Measurements from ENCODE around the gene MEF2B.

The MEF2B gene

DNA sequence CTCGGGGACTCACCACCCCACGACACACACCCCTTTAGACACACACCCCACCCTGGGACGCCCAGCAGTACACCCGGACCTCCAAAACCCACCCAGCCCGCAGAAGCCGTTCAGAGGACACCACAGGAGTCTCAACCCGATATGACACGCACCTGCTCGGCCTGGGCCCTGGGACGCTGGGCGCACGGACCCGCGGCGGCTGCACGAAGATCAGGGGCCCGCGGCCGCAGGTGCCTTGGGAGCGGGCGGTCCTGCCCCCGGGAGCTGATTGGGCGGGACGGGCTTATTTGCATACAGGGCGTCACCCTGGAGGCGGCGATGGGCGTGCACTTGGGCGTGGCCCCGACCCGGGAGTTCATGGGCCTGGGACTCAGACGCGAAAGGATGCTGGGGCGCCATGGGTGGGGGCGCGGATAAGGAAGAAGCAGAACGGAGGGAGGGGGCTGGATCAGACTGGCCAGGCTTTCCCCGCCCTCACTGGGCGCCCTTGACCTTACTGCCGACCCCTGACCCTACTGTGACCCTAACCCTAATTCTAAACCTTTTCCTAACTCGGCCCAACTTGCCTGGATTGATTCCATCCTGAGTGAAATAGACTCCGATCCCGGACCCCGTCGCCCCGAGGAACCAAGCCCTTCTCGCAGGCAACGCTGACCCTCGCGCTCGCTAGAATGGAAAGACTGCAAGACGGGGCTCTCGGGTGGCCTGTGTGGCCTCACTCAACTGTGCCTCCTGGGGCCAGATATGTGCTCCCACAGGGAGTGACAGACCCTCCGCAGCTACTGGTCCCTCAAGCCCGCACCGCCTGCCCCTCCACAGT lies at the start of gene MEF2B:
Gene MEF2B, minus strand, starts transcription at position 211 of the 820 bp plus-strand sequence. CDS start 19,528 bp downstream, outside the sequence.
- peak; percentile 80 for DNase-seq (ENCODE audit: low spot score)

DNA sequence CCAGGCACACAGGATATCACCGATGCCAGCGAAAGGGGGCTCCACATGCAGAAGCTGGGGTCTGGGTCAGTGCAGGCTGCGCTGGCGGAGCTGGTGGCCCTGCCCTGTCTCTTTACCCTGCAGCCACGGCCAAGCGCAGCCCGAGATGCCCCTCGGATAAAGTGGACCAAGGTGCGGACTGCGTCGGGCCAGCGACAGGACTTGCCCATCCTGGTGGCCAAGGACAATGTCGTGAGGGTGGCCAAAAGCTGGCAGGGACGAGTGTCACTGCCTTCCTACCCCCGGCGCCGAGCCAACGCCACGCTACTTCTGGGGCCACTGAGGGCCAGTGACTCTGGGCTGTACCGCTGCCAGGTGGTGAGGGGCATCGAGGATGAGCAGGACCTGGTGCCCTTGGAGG lies 48.8 kb upstream of the MEF2B start:
- DNase-seq (ENCODE audit: low spot score) = no peak

DNA sequence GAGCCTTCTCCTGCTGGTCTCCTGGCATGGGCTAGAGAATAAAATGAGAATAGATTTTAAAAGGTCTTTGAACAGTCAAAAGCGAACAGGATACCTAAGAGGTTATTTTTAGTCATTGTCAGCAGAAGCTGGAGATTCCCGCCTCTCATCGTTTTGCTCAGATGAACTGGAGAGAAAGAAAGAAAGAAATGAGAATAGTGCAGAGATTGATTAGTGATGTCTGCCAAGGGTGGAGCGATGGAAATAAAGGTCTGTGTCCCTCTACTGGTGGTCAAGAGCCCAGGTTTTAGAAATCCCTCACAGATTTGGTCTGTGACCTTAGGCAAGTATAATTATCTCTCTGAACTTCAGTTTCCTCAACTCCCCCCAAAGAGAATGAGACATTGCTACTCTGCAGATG lies 47.0 kb upstream of the MEF2B start:
- peak; percentile 66 for DNase-seq (ENCODE audit: low spot score)

DNA sequence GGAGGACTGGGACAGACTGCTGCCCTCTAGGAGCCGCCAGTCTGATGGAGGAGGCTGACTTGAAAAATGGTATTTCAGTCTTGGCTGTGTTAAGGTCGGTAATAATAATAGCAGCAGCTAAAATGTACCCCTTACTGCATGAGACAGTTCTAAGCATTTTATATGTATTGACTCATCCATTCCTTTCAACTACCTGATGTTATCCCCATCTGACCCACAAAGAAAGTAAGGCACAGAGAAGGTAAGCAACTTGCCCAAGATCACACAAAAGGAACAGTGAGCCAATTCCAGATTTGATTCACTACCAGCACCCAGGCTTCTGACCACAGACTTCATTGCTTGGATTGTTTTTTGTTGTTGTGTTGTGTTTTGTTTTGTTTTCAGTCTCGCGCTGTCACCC lies 45.7 kb upstream of the MEF2B start:
- no peak for DNase-seq (ENCODE audit: low spot score)

DNA sequence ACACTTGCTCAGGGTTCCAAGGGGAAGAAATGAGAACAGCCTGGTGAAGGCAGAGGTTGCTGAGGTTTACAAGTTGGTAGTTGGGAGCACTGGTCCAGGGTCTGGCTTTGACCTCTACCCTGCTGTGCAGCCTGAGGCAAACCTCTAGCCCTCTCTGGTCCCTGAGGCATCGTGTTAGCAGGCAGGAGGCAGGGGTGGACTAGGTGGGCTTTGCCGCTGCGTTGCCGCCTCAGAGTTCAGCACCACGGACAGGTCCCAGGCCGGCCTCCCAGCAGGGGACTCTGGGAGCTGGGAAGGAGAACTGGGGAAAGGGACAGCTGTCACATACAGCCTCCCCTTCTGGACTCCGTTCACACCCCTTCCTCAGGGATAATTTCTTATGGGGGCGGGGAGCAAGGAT lies 44.8 kb upstream of the MEF2B start:
- peak; percentile 63 for DNase-seq (ENCODE audit: low spot score)

DNA sequence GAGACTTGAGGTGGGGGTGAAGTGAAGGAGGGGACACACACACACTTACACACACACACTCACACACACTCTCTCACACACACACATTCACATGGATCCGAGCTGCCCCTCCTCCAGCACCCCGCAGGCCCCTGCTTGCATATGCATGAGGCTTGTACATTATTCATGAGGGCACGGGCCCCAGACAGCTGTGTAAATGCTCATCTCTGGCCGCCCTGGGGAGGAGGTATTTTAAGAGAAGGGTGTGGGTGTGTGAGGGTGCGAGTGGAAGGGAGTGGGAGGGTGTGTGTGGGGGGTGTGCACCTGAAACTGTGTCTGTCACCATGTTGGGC lies 44.1 kb upstream of the MEF2B start:
- no peak for DNase-seq (ENCODE audit: low spot score)

DNA sequence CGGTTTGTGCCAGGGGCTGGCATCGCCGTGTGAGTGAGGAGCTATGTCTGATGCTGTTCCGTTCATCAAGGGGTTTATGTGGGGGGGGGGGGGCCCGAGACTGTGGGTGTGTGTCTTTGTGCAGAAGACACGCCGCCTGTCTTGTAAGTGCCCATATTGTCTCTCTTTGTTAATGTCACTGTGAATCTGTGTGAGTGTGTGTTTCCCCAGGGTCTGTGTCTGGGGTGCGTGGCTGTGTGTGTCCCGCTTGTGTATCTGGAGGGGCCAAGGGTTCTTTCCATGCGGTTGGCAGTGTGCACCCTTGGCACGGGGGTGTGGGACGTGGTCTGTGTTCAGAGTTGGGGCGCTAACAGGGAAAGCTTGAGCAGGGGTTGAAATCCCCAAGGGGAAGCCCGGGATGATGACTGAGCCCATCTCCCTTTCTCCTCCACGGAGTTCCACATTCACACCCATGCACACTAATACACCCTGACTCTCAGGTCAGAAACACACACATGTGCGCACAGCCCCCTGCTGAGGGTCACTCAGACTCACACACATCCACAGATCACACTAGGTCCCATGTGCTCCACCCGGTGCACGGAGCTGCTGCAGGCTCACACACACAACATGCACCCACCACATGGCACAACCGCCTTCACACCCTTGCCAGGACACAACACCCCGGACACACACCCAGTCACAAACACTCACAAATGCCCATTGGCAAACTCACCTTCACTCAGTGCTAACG lies 43.5 kb upstream of the MEF2B start:
- DNase-seq (ENCODE audit: low spot score) = no peak

DNA sequence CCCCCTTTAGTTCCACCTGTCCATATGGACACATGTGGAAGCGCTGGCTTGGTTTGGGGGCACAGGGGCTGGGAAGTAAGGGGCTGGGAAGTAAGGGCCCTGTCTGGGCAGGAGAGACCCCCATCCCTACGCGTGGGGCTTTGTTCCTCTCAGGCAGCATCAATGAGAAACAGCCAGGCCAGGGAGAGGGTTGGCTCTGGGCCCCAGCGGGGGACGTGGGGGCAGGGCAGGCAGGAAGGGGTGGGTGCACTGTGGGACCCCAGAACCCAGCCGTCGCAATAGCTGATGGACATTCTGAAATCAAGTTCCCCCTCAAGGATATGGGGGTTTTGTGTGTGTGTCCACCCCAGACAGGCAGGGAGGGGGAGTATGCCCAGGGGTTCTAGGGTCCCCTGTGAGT lies 42.9 kb upstream of the MEF2B start:
- DNase-seq (ENCODE audit: low spot score) = no peak

DNA sequence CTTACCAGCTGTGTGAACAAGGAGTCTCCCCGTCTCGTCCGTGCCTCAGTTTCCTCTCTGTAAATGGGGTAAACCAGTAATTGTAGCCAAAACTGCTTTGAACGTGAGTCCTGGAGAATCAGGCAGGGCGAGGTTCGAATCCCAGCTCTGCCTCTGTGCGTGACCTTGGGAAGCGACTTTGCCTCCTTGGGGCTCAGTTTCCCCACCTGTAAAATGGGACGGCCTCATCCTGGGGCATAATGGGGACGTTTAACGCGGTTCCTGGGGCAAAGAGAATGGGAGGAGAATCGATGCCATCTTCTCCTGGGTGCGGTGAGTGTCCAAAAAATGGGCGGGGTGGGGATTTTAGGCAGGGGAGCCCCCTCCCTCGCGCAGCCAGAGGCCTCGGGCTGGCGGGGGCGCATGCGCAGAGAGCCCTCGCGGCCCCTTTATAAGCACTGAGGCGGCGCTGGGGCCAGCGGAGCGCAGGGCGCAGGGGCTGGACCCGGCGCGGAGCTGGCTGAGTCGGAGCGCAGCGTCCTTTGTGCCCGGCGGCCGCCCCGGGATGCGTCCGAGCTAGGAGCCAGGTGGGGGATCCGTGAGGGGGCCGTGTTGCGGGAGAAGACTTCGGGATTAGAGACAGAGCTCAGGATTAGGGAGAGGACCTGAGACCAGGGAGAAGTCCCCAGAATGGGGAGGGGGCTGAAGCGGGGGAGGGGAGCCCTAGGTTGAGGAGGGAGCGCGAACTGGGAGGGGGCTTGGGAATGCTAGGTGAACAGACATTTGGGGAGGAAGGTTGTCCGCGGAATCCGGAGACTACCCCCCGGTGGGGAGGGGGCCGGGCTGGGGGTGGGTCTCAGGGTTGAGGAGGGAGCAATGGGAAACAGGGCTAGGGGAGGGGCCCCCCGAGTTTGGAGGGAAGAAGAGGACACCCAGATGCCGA lies 41.7 kb upstream of the MEF2B start, which contains the start of gene NCAN:
Gene NCAN, plus strand, starts transcription at position 460 of the 922 bp plus-strand sequence. CDS start 4,996 bp downstream, outside the sequence.
- no peak for DNase-seq (ENCODE audit: low spot score)

DNA sequence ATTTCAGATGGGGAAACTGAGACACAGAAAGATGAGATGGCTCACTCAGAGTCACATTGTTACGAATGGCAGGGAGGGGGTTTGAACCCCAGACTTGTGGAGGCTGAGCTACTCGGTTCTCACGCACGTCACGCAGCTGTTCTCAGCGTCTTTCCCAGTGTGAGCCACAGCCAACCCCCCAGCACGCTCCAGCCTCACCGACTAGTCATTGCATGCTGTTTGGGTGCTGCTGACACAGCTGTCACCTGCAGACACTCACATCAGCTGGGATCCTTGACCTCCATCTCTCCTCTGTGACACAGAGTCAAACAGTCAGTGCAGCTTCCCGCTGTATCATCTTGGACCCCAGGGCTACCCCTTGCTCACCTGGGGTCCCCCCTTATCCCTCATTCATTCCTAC lies 39.3 kb upstream of the MEF2B start:
- DNase-seq (ENCODE audit: low spot score) = peak; percentile 56

DNA sequence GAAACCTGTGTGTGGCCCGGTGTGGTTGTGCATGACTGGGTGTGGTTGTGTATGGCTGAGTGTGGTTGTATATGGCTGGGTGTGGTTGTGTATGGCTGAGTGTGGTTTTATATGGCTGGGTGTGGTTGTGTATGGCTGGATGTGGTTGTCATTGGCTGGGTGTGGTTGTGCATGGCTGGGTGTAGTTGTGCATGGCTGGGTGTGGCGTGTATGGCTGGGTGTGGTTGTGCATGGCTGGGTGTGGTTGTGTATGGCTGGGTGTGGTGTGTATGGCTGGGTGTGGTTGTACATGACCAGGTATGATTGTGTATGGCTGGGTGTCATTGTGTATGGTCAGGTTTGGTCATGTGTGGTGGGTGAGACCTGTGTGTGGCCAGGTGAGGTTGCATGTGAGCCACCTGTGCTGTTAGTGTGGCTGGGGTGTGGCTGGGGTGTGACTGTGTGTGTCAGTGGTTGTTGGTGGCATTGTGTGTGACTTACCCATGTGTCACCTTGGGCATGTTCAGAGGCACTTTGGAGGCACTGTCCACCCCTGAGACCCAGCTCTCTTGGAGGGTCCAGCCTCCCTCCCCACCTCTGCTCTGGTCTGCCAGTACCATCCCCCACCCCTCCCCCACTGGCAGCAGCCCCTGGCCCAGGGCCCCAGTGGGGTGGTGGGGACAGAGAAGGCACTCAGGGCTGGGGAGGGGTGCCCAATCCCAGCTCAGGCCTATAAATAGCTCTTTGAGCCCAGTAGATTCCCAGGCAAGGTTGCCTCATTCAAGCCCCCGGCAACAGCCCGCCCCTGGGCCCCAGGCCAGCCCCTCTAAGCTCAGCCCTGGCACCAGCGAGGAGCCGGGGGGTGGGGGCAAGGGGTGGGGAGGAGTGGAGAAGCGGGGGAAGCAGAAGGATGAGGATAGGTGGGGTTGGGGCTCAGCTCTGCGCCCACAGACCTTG lies 37.8 kb upstream of the MEF2B start:
- DNase-seq (ENCODE audit: low spot score) = no peak

DNA sequence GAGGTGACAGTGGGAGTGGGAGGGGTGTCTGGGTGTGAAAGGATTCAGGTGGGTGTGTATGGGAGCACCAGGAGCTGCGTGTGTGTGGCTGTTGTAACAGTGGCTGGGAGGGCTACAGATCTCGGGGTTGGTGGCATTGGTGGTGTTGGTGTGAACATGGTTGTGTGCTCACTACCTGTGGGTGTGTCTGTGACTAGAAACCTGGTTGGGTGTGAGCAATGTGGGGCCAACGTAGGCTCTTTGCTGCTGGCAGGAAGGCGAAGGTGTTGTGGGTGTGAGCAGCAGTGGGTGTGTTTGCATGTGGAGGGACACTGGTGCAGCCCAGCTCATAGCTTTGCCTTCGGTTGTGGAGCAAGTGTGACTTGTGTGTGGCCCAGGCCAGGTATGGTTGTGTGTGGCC lies 36.9 kb upstream of the MEF2B start:
- DNase-seq (ENCODE audit: low spot score) = no peak

DNA sequence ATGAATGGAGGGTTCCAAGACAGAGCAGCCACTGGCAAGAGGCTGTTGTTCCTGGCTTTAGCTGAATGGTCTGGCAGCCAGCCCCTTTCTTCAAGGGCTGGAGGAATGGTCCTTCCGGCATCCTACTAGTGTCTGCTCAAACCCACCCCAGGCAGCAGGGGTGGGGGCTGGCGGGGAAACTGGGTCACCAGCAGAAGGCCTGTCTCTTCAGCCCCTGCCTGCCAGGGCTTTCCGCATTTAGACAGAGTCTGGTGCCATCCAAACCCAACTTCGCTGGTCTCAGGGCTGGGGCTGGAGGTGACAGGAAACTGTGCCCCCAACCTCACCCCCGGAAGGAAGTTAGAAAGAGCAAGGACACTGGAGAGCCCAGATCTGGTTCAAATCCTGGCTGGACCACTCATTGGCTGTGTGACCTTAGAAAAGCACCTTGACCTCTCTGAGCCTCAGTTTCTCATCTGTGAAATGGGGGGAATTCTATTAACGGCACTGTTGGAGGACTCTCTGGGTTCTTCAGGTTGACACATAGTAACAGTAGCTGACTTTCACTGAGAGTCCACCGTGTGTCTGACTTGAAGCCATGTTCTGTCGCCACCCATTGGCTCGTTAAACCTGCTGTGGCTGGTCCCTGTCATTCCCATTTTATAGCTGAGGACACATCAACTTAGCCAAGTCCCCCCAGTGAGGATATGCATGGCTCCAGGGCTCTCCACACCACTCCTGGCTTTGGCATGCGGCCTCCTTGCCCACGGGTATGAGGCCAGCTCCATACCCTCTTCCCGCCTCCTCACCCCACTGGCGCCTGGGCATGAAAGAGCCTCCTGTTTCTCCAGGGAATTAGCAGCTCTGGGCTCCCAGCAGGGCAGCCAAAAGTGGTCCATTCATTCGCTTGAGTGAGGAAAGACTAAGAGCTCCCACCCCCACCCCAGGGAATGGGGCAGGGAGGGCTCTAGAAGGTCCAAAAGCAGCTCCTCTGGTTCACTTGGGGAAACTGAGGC lies 35.6 kb upstream of the MEF2B start:
- no peak for DNase-seq (ENCODE audit: low spot score)

DNA sequence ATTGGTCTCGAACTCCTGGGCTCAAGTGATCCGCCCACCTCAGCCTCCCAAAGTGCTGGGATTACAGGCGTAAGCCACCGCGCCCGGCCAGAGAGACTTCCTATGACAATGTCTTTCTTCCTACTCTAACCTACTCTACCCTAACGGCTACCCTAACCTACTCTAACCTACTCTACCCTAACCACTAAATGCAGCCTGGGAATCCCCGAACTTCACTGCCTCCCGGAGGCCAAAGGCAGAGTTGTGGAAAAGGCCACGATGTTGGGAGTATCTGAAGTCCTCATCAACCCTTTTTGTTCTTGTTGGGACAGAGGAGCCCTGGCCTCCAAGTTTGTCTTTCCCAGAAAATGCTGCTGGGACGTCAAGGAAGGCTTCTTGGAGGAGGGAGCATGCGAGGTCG lies 34.1 kb upstream of the MEF2B start:
- no peak for DNase-seq (ENCODE audit: low spot score)

DNA sequence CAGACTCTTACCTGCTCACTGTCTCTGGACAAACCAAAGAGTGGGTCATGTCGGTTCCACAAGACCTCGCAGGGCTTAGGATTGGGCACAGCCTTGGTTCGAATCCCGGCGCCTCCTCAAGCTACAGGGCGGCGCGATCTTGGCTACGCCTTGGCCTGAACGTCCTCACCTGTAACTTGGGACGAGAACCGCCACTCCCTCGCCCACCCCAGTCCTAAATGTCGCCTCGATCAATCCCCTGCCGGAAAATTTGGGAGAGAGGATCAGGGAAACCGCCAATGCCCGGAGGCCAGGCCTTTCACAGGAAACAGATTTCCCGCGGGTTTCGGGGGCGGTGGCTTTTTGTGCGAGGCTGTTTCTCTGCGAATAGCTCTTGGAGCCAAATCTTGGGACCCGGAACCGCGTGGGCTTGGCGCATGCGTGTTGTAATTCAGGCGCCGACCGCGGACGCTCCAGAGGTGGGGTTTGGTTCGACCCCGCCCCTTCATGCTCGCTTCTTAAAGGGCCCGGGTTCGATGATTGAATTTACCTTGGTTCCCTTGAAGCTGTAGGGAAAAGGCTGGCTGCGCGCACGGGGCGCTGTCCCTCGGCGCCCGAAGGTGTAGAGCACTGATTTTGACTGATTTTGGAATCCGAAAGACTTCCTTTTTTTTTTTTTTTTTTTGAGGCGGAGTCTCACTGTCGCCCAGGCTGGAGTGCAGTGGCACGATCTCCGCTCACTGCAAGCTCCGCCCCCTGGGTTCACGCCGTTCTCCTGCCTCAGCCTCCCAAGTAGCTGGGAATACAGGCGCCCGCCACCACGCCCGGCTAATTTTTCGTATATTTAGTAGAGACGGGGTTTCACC lies 33.2 kb upstream of the MEF2B start, which contains the start of gene NR2C2AP:
Gene NR2C2AP, minus strand, starts transcription at position 403 of the 845 bp plus-strand sequence. Its CDS starts 354 bp downstream, at position 49.
- DNase-seq (ENCODE audit: low spot score) = peak; percentile 96

DNA sequence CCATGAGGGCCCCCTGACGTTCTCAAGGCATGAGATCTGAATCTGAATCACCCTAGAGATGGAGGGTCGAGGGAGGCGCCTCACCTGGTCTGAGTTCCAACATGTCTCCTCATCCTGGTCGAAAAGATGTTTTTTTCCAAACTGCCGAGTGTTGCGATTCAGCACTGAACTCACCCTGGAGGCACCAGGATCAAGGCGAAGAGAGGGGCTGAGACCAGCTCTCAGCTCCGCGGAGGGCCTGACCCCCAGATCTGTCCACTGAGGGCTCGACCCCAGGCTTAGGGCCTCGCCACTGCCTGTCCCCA lies 32.6 kb upstream of the MEF2B start:
- DNase-seq (ENCODE audit: low spot score) = peak; percentile 37

DNA sequence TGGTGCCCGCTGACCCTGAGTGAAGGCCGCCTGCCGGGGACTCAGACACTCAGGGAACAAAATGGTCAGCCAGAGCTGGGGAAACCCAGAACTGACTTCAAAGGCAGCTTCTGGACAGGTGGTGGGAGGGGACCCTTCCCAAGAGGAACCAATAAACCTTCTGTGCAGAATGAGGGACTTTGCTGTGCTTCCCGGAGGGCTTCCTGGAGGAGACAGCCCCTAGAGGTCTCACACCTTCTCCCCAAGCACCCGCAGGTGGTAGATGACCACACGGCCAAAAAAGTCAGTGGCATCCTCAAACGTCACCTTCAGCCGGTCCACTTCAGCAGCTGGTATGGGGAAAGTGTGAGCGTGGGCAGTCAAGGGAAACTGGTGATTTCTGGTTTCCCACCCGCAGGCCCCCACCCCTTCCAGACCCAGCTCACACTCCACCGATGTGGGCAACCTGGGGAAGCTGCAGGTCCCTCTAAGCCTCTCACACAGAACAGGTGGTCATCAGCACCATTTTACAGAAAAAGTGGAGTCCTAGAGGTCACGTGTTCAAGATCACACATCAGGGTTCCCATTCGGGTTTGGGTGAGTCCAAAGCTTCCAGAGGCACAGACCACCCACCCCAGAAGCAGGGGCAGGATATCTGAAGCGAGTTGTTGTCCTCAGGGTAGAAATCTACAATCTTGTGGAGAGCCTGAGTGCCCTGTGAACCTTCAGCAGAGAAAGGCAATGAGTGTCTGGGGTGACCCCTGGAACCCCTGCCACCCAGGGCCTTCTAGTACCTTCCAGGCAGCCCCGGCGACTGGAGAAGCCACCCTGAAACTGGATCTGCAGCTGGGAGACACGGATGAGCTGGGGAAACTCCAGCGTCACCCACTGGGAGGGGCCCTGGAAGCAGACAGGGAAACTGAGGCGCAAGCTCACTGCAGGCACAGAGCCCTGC lies 31.9 kb upstream of the MEF2B start:
- DNase-seq (ENCODE audit: low spot score) = no peak

DNA sequence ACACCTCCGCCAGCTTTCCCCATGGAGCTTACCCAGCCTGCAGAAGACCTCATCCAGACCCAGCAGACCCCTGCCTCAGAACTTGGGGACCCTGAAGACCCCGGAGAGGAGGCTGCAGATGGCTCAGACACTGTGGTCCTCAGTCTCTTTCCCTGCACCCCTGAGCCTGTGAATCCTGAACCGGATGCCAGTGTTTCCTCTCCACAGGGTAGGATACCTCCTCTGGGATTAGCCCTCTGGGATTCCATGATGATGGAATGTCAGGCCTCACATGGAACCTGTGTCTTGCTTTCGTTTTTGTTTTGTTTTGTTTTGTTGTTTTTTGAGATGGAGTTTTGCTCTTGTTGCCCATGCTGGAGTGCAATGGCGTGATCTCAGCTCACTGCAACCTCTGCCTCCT lies 23.9 kb upstream of the MEF2B start:
- DNase-seq (ENCODE audit: low spot score) = no peak
